WI38 (cell line): Measurements from ENCODE around the gene PREPL.

ENCODE experiments used
- H3K4me3 ChIP-seq: 2 replicates; pipeline ENCODE4 v1.5.1; 2011; ENCODE audit warnings: low read depth, mild to moderate bottlenecking, control low read depth, low read length
- CTCF ChIP-seq: IDR thresholded peaks from 2 replicates; pipeline ENCODE4 v1.5.1; 2012; ENCODE audit warnings: low read depth, mild to moderate bottlenecking, control low read depth, low read length

PREPL gene

GRCh38 chr2:44360749-44361329 lies 455 bp downstream of the PREPL start:
- peak overlapping the region; percentile 89 for H3K4me3 ChIP-seq
- no peak for TF ChIP-seq CTCF

- TF ChIP-seq CTCF = no peak
These were observed 2.8 kb downstream of the PREPL start for GRCh38 chr2:44358503-44358902.

GRCh38 chr2:44354761-44355160 lies 6.5 kb downstream of the PREPL start:
- no peak overlapping the region for H3K4me3 ChIP-seq
- TF ChIP-seq CTCF = no peak

More at GRCh38 chr2:44358503-44358902, 2.8 kb downstream of the PREPL start:
- H3K4me3 ChIP-seq = no peak overlapping the region

GRCh38 chr2:44352510-44352909 lies 8.8 kb downstream of the PREPL start:
- no peak overlapping the region for H3K4me3 ChIP-seq
- no peak for TF ChIP-seq CTCF

- TF ChIP-seq CTCF = no peak
- H3K4me3 ChIP-seq = no peak overlapping the region
These were observed 9.6 kb downstream of the PREPL start for GRCh38 chr2:44351676-44352075.

- no peak overlapping the region for H3K4me3 ChIP-seq
- no peak for TF ChIP-seq CTCF
These were observed 10.2 kb downstream of the PREPL start for GRCh38 chr2:44351088-44351487.

- TF ChIP-seq CTCF = no peak
- no peak overlapping the region for H3K4me3 ChIP-seq
These were observed 11.8 kb downstream of the PREPL start for GRCh38 chr2:44349506-44349905.
